Endothelial cell of umbilical vein (primary cell): ENCODE data around the gene TPCN2. TPM values are rescaled to one million over a fixed set of nuclear protein-coding genes. Genes with fewer than 3 reads are reported as not detected.

ENCODE experiments used
- BruUV-seq: library from RNA; stranded (reverse); fragments of 400-500 nt; replicated peaks from 2 replicates; lab custom pipeline; 2021; lab: Mats Ljungman, UMichigan
- CTCF ChIA-PET: fragments of 300-600, 350-600 bp; sonication (Branson Sonifier 250); formaldehyde crosslinking; loops from one replicate; lab custom pipeline; 2021; ENCODE audit warnings: antibody characterized with exemption, inconsistent platforms; lab: Charles Lee
- POLR2A ChIA-PET: fragments of 300-600, 350-600 bp; sonication (Branson Sonifier 250); formaldehyde crosslinking; loops from one replicate; lab custom pipeline; 2021; ENCODE audit warnings: antibody characterized with exemption, inconsistent platforms; lab: Charles Lee
- DNase-seq: peaks from one replicate; pipeline ENCODE4 v3.0.0-alpha.2; 2011; ENCODE audit warnings: low read depth, low spot score
- FAIRE-seq: peaks from 2 replicates; lab custom pipeline; 2011; peaks lifted over from hg19 to GRCh38; lab: Jason Lieb, UNC
- H2AFZ ChIP-seq: 2 replicates; pipeline ENCODE4 v1.6.0; 2012; ENCODE audit warnings: low read depth, low read length, control low read depth, inconsistent platforms
- H3K27ac ChIP-seq: 2 replicates; pipeline ENCODE4 v1.5.1; 2011; ENCODE audit warnings: low read depth, mild to moderate bottlenecking, control low read depth, low read length, moderate library complexity; ENCODE audit not compliant: insufficient read depth
- H3K27me3 ChIP-seq, 2 experiments: 2 replicates each; pipeline versions ENCODE4 v1.6.0 to v1.6.1; 2011; ENCODE audit warnings: low read length in 2 of 2, mixed read lengths in 1 of 2; ENCODE audit not compliant: control insufficient read depth in 2 of 2, insufficient read depth in 2 of 2
- H3K36me3 ChIP-seq, 2 experiments: 2 replicates in 1 of 2; 3 replicates in 1 of 2; pipeline ENCODE4 v1.5.1; 2011; ENCODE audit warnings: low read length in 2 of 2, mild to moderate bottlenecking in 1 of 2, moderate library complexity in 1 of 2; ENCODE audit not compliant: control insufficient read depth in 2 of 2, insufficient read depth in 2 of 2; ENCODE audit errors: extremely low read depth in 1 of 2
- H3K4me1 ChIP-seq: 3 replicates; pipeline ENCODE4 v1.5.1; 2011; ENCODE audit warnings: mild to moderate bottlenecking, low read length; ENCODE audit not compliant: control insufficient read depth, insufficient read depth; ENCODE audit errors: extremely low read depth
- H3K4me2 ChIP-seq: 2 replicates; pipeline ENCODE4 v1.6.1; 2011; ENCODE audit warnings: low read length, control low read depth, mixed read lengths; ENCODE audit not compliant: insufficient read depth
- H3K4me3 ChIP-seq, 3 experiments: fragments of 200-600 bp in 1 of 3; sonication (generic), shearing (Covaris generic) in 1 of 3; replicated peaks in 1 of 3; 2 replicates each; pipeline ENCODE4 v1.5.1; 2011 to 2016; ENCODE audit warnings: control low read depth in 3 of 3, low read length in 3 of 3, mild to moderate bottlenecking in 2 of 3, inconsistent platforms in 1 of 3, low read depth in 1 of 3, moderate library complexity in 1 of 3; ENCODE audit not compliant: insufficient read depth in 1 of 3
- H3K79me2 ChIP-seq: 2 replicates; pipeline ENCODE4 v1.6.0; 2012; ENCODE audit warnings: low read length, inconsistent platforms; ENCODE audit not compliant: control insufficient read depth, insufficient read depth
- H3K9ac ChIP-seq: replicated peaks from 2 replicates; pipeline ENCODE3; 2011; ENCODE audit warnings: low read length, control low read depth; ENCODE audit not compliant: insufficient read depth; ENCODE audit errors: extremely low read depth
- H3K9me1 ChIP-seq: replicated peaks from 3 replicates; pipeline ENCODE4 v1.6.0; 2011; ENCODE audit warnings: mild to moderate bottlenecking, low read length; ENCODE audit not compliant: control insufficient read depth, insufficient read depth; ENCODE audit errors: extremely low read depth
- H3K9me3 ChIP-seq: replicated peaks from 2 replicates; pipeline ENCODE4 v1.5.1; 2012; ENCODE audit warnings: low read length, inconsistent platforms; ENCODE audit not compliant: control insufficient read depth, insufficient read depth
- H4K20me1 ChIP-seq: replicated peaks from 2 replicates; pipeline ENCODE3; 2011; ENCODE audit warnings: mild to moderate bottlenecking, low read length; ENCODE audit not compliant: control insufficient read depth, insufficient read depth; ENCODE audit errors: extremely low read depth
- CTCF ChIP-seq, 2 donors: IDR thresholded peaks; 1 replicate in 1 of 2; 2 replicates in 1 of 2; pipeline ENCODE4 v1.5.1; 2011; ENCODE audit warnings: low read length in 2 of 2, mild to moderate bottlenecking in 2 of 2, moderate library complexity in 2 of 2, control low read depth in 1 of 2, inconsistent platforms in 1 of 2, low read depth in 1 of 2; ENCODE audit not compliant: insufficient read depth in 1 of 2; ENCODE audit errors: extremely low read depth in 1 of 2
- EZH2 ChIP-seq: IDR thresholded peaks from 2 replicates; pipeline ENCODE4 v1.6.1; 2012; ENCODE audit warnings: borderline replicate concordance, low read depth, mild to moderate bottlenecking, moderate library complexity, low read length, inconsistent platforms; ENCODE audit not compliant: severe bottlenecking
- FOS ChIP-seq: IDR thresholded peaks from 2 replicates; pipeline ENCODE4 v1.6.1; 2011; ENCODE audit warnings: mild to moderate bottlenecking, low read length, moderate library complexity, borderline replicate concordance; ENCODE audit not compliant: insufficient read depth
- GATA2 ChIP-seq: IDR thresholded peaks from 2 replicates; pipeline ENCODE4 v1.7.0; 2011; ENCODE audit warnings: low read depth, mild to moderate bottlenecking, moderate library complexity, mixed read lengths, low read length; ENCODE audit not compliant: insufficient read length, insufficient read depth
- JUN ChIP-seq: IDR thresholded peaks from 2 replicates; pipeline ENCODE4 v1.6.1; 2011; ENCODE audit warnings: borderline replicate concordance, low read depth; ENCODE audit not compliant: insufficient read length, insufficient read depth
- MAX ChIP-seq: IDR thresholded peaks from 2 replicates; pipeline ENCODE4 v1.6.1; 2011; ENCODE audit not compliant: insufficient read depth, insufficient read length
- MYC ChIP-seq: IDR thresholded peaks from one replicate; pipeline ENCODE4 v1.6.1; 2011; ENCODE audit warnings: mild to moderate bottlenecking, low read depth, low read length
- POLR2A ChIP-seq: IDR thresholded peaks from 2 replicates; pipeline ENCODE4 v1.6.1; 2012; ENCODE audit warnings: low read depth, mild to moderate bottlenecking, control low read depth, low read length
- POLR2AphosphoS5 ChIP-seq: IDR thresholded peaks from 2 replicates; pipeline ENCODE4 v1.6.1; 2012; ENCODE audit warnings: low read depth, mild to moderate bottlenecking, control low read depth, low read length, moderate library complexity; ENCODE audit not compliant: insufficient read depth
- dilution Hi-C: fragments of 300-500 bp; cut with MboI; formaldehyde crosslinking; loops from one replicate; pipeline ENCODE4 v1.15.0; 2019; ENCODE audit warnings: low sequenced_read_pairs; ENCODE audit not compliant: extremely low pct_ligation_motif_present
- intact Hi-C: fragments of 100-400 bp; cut with micrococcal nuclease; formaldehyde crosslinking; loops from one replicate; pipeline ENCODE4 v1.10.0; 2022
- polyA plus RNA-seq, 4 experiments: library from polyadenylated mRNA; depleted of rRNA in 3 of 4; stranded (reverse) in 3 of 4; unstranded in 1 of 4; fragments of >200 nt; gene quantifications; 2 replicates each; pipeline versions ENCODE4 v1.2.1 to v1.2.3, GENCODE V29; 2011 to 2012; ENCODE audit warnings: missing spikeins in 1 of 4
- total RNA-seq: library from RNA; stranded (reverse); gene quantifications from 2 replicates; pipeline ENCODE4 v1.2.3, GENCODE V29; 2021

The TPCN2 gene
- total and polyA plus RNA-seq, 2 donors (not counting 3 experiments of a cell fraction or from before 2014, with no cell fraction given) = 10.3 to 13.4 TPM

- H3K27ac ChIP-seq = no peak overlapping the region
- no peaks in the 10 kb centered on the region for H4K20me1 ChIP-seq
- dilution Hi-C loops = no loop called here
- no peaks in the 10 kb centered on the region for H3K9me3 ChIP-seq
- H3K4me3 ChIP-seq = no peak overlapping the region
- no peak overlapping the region for H3K4me2 ChIP-seq
- no peak overlapping the region for H3K9ac ChIP-seq
- ChIA-PET POLR2A (no interaction called here), CTCF (no interaction called here)
- peaks cover 0 to 14% of the 10 kb centered on the region in 2 experiments for H3K36me3 ChIP-seq
- no peaks in the 10 kb centered on the region for H3K27me3 ChIP-seq
- TF ChIP-seq POLR2AphosphoS5 (no peak), MYC (no peak)
- no peak overlapping the region for H2AFZ ChIP-seq
- no peak for DNase-seq
- no peaks in the 10 kb centered on the region for H3K4me1 ChIP-seq
- FAIRE-seq = no peak
- intact Hi-C loops = loop anchor here (10.0 kb wide), 1 partner anchor 176 kb away; the partner anchor contains the start of genes IGHMBP2 and MRPL21
- H3K79me2 ChIP-seq = no peaks in the 10 kb centered on the region
- no TSS peak for BruUV-seq
- no peaks in the 10 kb centered on the region for H3K9me1 ChIP-seq
Observed at GRCh38 chr11:69080257-69080995, 31.7 kb downstream of the TPCN2 start.

GRCh38 chr11:69081180-69081579, 32.4 kb downstream of the TPCN2 start:
- dilution Hi-C loops = no loop called here
- no peak for FAIRE-seq
- Histone ChIP-seq H3K4me1 (no peaks in the 10 kb centered on the region), H4K20me1 (no peaks in the 10 kb centered on the region), H2AFZ (no peak overlapping the region), H3K9me3 (no peaks in the 10 kb centered on the region), H3K9ac (no peak overlapping the region), H3K9me1 (no peaks in the 10 kb centered on the region), H3K27me3 (no peaks in the 10 kb centered on the region), H3K36me3 (peaks cover 0 to 14% of the 10 kb centered on the region in 2 experiments), H3K79me2 (no peaks in the 10 kb centered on the region), H3K4me3 (no peak overlapping the region), H3K4me2 (no peak overlapping the region), H3K27ac (no peak overlapping the region)
- ChIA-PET CTCF (no interaction called here), POLR2A (no interaction called here)
- no peak for DNase-seq
- TF ChIP-seq EZH2 (no peak), GATA2 (no peak), MAX (no peak), POLR2AphosphoS5 (no peak), FOS (no peak), MYC (no peak), JUN (no peak), CTCF (IDR thresholded peaks at IDR 0.05; ENCODE audit: extremely low read depth in 1 of 2, insufficient read depth in 1 of 2, low read depth in 1 of 2, low read length in 2 of 2) (no peak), POLR2A (no peak)
- intact Hi-C loops = loop anchor here (10.0 kb wide), 1 partner anchor 176 kb away; the partner anchor contains the start of genes IGHMBP2 and MRPL21
- BruUV-seq = no TSS peak
